Measurements from ENCODE around the gene EPB41L2.
"Not testable (repeated sequence)": the region's sequence is repeated elsewhere in the genome, so short reads cannot be mapped to it uniquely, and the experiment has no call there.

EPB41L2 gene

DNA sequence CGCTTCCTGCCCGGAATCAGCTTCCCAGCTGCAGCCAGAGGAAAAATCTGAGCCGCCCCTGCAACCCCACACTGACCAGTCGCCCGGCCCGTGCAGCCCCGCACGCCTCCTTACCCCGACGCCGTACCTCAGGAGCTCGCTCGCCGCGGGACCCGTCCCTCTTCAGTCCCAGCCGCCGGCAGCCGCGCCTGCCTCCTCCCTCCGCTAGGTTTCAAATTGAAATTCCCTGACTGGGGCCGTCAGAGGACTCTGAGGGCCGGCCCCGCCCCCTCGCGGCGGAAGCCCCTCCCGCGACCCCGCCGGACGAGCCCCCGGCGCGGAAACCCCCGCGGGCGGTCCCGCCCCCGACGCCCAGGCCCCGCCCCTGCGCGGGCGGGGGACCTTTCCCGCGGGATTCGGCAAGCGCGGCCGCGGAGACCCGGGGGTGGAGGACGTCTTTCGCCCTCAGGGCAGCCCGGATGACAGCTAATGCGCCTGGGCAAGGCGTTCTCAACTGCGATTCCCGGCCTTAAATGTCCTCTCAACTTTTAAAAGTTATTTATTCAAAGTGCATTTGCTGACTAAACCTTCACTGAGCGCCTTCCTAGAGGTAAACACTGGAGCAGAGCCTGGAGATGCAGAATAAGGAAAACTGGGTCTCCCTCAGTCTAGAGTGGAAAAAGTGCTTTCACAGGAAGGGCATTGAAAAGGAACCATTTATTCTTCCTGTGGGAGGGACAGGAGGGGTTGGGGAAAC, at the start of gene EPB41L2:
EPB41L2 (minus strand) TSS at position 218 of the 736 bp plus-strand sequence. CDS start 106,760 bp downstream, outside the sequence.
- DNase-seq: no peak

DNA sequence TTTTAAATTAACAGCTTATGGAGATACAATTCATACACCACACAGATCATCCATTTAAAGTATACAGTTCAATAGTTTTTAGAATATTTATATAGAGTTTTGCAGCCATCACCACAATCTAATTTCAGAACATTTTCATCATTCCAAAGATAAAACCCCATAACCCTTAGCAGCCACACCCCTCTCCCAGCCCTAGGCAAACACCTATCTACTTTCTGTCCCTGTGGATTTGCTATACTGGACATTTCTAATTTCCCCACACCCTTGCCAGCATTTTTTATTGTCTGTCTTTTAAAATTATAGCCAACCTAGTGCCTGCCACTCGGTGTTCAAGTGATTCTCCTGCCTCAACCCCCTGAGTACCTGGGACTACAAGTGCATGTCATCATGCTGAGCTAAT, 49.2 kb upstream of the EPB41L2 start:
- no peak for DNase-seq

DNA sequence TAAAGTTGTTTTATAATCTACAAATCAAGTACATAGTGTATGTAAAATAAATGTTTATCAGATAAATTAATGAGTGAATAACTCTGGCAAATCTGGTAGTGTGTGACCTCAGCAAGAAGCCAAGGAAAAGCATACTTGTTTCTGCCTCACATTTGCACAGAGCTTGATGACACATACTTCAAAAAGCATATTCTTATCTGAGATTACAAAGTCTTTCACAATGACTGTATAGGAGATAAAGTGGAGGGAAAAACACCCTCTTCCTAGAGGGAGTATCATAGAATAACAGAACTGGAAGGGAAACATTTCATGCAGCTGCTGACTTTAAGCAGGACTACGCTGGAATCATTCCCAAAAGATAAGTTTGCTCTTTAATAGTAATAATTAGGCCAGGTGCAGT, 44.1 kb upstream of the EPB41L2 start:
- DNase-seq: no peak

DNA sequence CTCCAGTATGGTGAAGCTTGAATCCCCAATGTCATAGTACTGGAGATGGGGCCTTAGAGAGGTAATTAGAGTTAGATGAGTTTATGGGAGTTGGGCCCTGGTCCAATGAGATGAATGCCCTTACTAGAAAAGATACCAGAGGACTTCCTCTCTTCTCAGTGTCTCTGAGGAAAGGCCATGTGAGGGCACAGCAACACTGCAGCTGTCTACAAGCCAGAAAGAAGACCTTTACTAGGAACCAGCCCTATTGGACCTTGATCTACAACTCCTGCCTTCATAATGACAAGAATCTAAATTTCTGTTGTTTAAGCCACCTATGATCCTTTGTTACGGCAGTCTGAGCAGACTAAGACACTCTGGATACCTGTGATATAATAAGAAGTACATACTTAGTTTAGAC, 40.9 kb upstream of the EPB41L2 start:
- no peak for DNase-seq

DNA sequence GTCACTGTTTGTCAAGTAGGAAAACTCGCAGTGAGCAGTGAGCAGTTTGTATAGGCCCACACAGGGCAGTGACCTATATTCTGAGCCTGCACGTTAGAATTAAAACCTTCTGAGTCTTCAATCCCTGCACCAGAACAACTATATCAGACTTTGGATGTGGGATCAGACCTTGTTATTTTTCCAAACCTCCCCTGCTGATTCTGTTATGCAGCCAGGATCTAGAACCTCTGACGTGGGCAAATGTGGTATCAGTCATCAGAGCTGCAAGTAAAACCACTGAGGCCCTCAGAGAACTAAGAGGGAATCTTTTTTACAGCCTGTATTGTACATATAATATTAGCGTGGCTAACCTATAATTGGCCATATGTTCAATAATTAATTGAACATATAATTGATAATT, 40.3 kb upstream of the EPB41L2 start:
- no peak for DNase-seq

DNA sequence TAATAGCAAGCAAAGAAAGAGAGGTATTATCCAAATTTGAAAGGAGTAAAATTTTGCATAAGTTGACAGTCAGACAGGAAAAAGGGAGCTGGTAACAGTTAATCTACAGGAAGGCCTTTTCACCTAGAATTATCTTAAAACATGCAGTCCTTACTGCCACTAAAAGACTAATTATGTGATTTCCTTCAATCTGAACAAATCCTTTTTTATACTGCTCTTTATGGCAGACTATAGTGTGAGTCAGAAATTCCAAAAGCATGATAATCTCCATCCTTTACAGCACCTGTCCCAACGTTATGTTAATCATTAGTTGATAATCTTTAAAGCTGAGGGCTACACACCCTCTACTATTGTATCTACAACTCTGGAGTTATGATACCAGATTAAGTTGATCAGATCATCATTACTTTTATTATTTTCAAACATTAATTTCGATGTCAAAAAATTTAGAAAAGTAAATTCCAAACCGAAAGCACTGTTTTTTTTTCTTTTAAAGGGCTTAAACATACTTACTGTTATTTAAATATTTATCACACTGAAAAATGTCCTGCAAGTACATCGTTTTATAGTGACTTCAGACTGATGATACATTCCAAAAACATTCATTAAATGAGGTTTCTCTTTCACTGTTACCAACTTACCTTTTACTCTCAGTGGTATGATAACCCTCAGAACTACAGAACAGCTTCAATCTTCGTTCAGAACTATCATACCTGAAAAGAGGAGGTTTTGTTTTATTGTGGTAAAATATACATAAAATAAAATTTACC, 39.1 kb upstream of the EPB41L2 start:
- DNase-seq: no peak

DNA sequence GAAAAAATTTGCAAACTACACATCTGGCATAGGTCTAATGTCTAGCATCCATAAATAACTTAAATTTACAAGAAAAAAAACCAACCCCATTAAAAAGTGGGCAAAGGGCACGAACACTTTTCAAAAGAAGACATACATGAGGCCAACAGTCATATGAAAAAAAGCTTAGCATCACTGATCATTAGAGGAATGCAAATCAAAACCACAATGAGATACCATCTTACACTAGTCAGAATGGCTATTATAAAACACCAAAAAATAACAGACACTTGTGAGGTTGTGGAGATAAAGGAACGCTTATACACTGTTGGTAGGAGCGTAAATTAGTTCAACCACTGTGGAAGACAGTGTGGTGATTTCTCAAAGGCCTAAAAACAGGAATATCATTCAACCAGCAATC, 33.7 kb upstream of the EPB41L2 start:
- no peak for DNase-seq

DNA sequence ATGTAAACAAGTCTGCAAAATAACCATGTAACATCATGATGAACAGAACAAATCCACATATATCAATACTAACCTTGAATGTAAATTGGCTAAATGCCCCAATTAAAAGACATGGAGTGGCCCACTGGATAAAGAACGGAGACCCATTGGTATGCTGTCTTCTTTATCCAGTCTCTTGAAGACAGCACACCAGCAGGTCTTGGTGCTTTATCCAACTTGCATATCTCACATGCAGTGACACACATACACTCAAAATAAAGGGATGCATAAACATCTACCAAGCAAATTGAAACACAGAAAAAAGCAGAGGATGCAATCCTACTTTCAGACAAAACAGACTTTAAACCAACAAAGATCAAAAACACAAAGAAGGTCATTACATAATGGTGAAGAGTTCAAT, 30.3 kb upstream of the EPB41L2 start:
- no peak for DNase-seq

DNA sequence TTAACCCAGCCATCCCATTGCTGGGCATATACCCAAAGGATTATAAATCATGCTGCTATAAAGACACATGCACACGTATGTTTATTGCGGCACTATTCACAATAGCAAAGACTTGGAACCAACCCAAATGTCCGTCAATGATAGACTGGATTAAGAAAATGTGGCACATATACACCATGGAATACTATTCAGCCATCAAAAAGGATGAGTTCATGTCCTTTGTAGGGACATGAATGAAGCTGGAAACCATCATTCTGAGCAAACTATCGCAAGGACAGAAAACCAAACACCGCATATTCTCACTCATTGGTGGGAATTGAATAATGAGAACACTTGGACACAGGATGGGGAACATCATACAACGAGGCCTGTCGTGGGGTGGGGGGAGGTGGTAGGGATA, 28.9 kb upstream of the EPB41L2 start:
- DNase-seq: not testable (repeated sequence)

DNA sequence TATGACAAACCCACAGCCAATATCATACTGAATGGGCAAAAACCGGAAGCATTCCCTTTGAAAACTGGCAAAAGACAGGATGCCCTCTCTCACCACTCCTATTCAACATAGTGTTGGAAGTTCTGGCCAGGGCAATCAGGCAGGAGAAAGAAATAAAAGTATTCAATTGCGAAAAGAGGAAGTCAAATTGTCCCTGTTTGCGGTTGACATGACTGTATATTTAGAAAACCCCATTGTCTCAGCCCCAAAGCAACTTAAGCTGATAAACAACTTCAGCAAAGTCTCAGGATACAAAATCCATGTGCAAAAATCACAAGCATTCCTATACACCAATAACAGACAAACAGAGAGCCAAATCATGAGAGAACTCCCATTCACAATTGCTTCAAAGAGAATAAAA, 27.3 kb upstream of the EPB41L2 start:
- not testable (repeated sequence) for DNase-seq

DNA sequence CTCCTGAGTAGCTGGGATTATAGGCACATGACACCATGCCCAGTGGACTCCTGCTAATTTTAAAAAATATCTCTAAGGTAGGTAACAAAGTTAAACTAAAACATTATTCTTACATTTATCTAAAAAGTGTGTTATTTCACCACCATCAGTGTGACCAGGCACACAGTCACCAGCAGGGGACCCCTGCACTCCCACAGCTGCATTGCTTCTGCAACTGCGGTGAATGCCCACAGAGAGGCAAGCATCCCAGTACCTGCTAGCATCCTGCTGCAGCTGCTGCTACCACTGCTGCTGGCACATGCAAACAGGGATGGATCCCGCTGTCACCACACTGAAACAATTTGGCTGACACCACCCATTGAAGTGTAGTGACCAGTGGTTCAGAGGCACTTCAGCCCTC, 21.9 kb upstream of the EPB41L2 start:
- no peak for DNase-seq

DNA sequence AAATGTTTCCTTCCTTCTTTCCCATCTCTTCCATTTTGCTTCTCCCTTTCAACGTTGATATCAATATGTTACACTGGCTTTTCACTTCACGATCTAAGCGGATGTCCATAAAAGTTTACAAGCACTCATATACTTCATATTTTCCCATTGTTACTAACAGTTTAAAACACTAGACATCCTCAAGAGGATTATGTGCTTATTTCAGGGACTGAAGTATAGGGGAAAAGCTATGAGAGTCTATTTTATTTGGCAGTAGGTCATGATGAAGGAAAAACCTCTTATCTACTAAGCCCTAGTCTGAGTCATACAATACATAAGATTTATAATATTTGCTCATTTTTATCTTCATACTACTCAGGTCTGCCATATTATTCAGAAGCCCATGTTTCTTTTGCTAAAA, 20.6 kb upstream of the EPB41L2 start:
- DNase-seq: no peak

DNA sequence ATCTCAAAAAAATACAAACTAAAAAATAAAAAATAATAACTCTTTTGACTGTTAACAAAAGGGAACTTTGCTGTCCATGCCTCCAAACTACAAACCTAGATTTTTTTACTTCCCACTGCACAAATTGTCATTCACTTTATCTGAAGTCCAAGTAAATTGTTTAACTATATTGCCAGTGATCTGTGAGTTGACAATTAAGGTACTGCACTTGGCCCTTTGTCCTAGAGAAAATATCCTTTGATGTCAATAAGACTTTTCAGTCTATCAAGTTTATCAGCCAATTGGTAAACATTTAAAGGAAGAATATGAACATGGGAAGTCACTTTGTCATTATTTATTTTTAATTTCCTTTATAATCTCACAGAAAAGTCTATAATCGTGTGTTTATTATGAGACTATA, 19.3 kb upstream of the EPB41L2 start:
- DNase-seq: no peak

DNA sequence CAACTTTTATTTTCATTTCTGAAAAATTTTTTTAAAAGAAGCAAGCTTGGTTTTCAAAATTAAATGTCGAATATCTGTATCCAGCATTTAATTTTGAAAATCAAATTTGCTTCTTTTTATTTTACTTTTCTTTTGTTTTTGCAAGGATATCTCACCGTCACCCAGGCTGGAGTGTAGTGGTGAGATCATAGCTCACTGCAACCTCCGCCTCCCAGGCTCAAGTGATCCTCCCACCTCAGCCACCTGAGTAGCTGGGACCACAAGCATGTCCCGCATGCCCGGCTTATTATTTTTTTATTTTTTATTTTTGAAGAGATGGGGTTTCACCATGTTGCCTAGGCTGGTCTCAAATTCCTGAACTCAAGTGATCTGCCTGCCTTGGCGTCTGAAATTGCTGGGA, 17.0 kb upstream of the EPB41L2 start:
- no peak for DNase-seq

DNA sequence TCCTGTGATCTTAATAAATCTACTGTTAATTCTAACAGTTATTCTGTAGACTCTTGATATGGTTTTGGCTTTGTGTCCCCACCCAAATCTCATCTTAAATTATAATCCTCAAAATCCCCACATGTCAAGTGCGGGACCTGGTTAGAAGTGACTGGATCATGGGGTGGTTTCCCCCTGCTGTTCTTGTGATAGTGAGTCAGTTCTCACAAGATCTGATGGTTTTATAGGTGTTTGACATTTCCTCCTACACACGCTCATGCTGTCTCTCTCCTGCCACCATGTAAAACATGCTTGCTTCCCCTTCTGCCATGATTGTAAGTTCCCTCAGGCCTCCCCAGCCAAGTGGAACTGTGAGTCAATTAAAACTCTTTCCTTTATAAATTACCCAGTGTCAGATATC, 10.5 kb upstream of the EPB41L2 start:
- no peak for DNase-seq

DNA sequence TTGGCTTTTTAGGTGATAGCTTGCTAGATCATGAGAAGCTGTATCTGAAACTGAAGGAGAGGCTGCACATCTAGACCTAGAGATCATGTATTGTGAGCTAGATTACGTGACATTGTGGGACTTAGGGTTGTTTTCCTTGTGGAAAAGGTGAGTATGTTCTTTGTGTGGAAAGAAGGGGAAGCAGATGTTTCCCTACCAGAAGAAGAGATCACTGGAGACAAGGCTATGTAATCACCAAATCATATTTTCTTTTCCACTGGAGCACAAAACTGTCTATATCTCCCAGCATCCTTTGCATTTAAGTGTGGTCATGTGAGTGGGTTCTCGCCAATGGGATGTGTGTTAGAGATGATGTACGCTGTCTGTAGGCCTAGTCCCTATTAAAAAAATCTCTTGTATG, 7.0 kb upstream of the EPB41L2 start:
- no peak for DNase-seq

DNA sequence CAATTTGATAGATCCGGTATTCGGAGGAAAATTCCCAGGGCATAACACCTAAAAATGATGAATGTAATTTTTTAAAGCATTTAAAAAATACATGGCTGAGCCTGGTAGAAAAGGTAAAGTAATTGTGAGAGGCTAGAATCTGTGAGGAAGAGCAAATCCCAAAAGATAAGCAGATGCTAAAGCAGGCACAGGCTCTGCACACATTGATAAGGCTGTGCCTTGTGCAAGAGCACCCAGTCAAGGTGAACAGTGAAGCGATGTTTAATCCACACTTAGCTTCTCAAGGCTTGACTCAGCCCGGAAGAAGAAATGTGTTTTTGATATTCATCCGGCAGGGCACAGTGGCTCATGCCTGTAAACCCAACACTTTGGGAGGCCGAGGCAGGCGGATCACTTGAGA, 5.1 kb upstream of the EPB41L2 start:
- no peak for DNase-seq

DNA sequence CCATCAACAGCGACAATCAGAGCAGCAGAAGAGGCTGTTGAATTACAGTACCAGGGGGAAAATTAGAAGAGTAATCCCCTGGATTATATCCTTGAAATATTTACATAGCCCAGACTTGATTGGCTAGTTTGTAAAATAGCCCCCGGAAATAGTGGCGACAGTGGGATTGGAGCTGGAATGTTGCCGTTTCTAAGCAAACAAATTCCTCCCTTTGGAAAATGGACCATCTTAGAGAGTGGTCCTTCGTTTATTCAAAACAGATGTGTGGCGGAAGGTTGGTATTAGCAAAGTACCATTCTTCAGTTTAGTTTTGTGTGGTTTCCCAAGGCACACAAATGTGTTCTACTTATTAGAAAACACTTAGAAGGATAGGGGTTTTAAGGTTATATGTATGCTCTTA, 4.5 kb upstream of the EPB41L2 start:
- no peak for DNase-seq

DNA sequence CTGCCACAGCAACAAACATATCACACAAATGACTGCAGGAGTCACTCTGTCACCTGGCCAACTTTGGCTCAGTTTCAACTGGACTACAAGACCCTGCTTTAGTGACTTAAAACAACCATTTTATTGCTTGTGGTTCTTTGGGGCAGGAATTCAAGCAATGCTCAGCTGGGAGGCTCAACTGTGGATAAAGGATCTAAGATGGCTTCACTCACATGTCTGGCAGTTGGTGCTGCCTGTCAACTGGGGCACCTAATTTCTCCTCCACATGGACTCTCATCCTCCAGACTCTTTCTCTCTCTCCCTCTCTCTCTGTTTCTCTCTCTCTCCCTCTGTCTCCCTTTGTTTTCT, 2.8 kb upstream of the EPB41L2 start:
- DNase-seq: no peak

DNA sequence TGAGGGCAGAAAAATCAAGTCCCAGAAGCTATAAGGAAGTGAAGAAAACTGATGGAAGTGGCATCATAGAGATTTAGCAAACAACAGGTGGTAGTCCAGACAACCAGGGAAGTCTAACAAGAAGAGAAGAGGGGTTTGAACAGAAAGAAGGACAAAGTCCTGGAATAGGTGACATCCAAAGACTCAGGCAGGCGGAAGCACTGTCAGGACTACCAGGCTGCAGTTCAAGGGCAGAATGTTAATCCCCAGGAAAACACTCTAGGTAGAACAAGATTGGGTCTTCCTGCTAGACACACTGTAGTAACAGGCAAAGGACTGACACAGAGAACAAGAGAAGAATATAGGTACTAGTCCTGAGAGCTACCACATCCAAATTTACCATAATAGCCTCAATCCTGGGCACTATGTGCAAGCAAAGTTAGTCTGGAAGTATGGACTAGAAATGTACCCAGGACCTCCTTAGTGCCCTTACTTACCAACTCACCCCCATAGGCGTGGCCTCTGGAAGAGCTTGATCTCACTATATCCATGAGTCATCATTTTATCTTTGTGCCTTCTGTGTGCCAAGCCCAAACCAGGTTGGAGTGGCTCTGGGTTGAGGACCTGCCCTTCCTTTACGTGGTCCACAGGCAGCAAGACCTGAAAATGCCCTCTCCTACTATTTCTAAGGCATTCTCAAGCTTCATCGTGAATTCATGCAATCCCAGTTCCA, 2.2 kb upstream of the EPB41L2 start:
- no peak for DNase-seq

DNA sequence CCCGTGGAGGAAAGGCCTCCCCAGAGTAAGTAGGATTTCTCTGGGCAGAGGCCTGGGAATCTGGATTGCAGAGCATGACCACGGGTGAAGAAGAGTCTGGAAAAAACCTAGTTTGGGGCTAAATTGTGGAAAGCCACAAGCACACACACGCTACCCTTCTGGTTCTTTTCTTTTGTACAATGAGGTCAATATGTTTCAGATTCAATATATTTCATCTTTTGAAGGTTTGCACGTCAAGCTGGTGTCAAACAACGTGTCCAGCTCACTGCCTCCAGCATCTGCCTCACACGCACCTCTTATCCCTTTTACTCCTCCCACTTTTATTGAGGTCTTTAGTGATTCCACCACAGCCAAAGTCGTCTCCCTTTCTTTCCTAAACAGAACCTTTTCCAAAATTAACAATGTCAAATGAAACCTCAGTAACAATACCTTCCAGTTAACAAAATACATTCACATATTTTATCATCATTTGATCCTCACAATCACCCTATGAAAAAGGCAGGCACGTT, 773 bp upstream of the EPB41L2 start:
- DNase-seq: no peak

DNA sequence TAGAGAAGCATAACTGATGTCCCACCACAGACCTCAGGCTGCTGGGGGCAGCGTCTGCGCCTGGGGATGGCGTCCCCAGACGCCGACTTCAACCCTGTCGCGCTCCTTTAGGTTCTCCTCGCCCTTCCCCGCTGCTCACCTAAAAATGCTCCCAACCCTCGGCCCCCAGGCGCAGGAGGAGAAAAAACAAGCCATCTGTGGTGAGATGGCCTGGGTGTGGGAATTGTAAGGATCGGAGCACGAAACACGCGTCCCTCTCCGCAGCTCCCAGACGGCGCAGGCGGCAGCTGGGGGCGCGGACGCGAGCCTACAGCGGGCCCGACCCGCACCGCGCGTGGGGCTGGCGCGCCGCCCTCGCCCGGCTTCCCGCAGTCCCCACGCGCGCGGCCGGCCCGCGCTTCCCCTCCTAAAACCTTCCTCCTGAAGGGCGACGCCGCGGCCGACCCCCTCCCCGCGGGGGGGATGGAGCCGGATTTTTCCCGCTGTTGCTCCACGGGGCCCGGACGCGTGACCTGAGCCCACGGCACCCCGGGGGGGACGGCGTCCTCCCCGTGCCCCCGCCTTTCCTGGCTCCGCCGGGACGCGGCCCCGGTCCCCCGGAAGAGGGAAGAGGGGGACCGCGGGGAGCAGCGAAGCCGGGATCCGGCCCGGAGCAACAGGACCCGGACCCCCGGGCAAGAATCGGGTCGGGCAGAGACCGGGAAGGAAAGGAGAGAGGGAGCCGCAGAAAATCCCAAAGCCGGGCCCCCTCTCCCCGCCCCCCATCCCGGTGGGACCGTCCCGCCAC, 611 bp downstream of the EPB41L2 start:
- DNase-seq: no peak

DNA sequence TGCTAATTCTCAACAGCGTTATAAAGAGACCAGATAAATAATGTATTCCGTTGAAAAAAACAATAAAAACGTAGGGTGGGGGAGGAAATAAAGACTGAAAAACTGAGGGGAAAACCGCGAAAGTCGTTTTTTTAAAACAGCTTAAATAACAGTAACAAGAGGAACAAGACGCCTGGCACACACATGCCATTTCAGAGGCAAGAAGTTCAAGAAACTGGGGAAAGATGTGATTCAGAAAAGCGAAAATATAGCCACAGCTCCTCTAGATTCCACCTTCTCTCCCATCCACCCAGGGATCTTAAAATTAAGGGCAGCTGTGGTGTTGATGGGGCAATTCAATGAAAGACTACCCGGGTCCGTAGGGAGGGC, 1.3 kb downstream of the EPB41L2 start:
- DNase-seq: no peak

Data from DMS79 treated with DMSO at 0.1 percent for 48 hours (cell line).